AG10803 (cell line): ENCODE data around the gene SULF2.

Experiments
- DNase-seq: peaks from one replicate; pipeline ENCODE4 v3.0.0; 2010; ENCODE audit warnings: low read depth
- H3K4me3 ChIP-seq: 2 replicates; pipeline ENCODE4 v1.5.1; 2011; ENCODE audit warnings: mild to moderate bottlenecking, low read length, control low read depth
- CTCF ChIP-seq: conservative IDR thresholded peaks from 2 replicates; pipeline ENCODE4 v1.5.1; 2011; ENCODE audit warnings: mild to moderate bottlenecking, low read length, control low read depth, inconsistent platforms

The SULF2 gene

GRCh38 chr20:47675190-47676142 is 109.8 kb downstream of the SULF2 start:
- no peak for TF ChIP-seq CTCF
- DNase-seq, result no peak
- no peak overlapping the region for H3K4me3 ChIP-seq

GRCh38 chr20:47674686-47675085 is 110.6 kb downstream of the SULF2 start:
- no peak for TF ChIP-seq CTCF

GRCh38 chr20:47674145-47674544 is 111.1 kb downstream of the SULF2 start:
- H3K4me3 ChIP-seq, result no peak overlapping the region
- DNase-seq, result no peak
- TF ChIP-seq CTCF, result no peak

More at GRCh38 chr20:47674686-47675085, 110.6 kb downstream of the SULF2 start:
- DNase-seq, result no peak
- H3K4me3 ChIP-seq, result no peak overlapping the region

GRCh38 chr20:47673671-47673955 is 111.7 kb downstream of the SULF2 start:
- DNase-seq, result no peak
- H3K4me3 ChIP-seq, result no peak overlapping the region
- no peak for TF ChIP-seq CTCF

- DNase-seq, result no peak
These were observed 112.2 kb downstream of the SULF2 start for GRCh38 chr20:47672886-47673670.

GRCh38 chr20:47672166-47672565 is 113.1 kb downstream of the SULF2 start:
- TF ChIP-seq CTCF, result no peak
- DNase-seq, result no peak
- H3K4me3 ChIP-seq, result no peak overlapping the region

More at GRCh38 chr20:47672886-47673670, 112.2 kb downstream of the SULF2 start:
- TF ChIP-seq CTCF, result no peak
- H3K4me3 ChIP-seq, result no peak overlapping the region
